Body of pancreas (tissue), 4 donors: Measurements from ENCODE around the gene DNM3. TPM values are rescaled to one million over a fixed set of nuclear protein-coding genes. Genes with fewer than 3 reads are reported as not detected.

Experiments
- ATAC-seq: fragments of 150-250 bp; one replicate; pipeline ENCODE4 v1.9.1; 2016
- DNase-seq, 4 donors: peaks; one replicate each; pipeline ENCODE4 v3.0.0-alpha.2; 2019
- H3K27ac ChIP-seq, 4 donors: fragments of 200-600 bp; sonication (generic); 1 replicate in 3 of 4; 2 replicates in 1 of 4; pipeline versions ENCODE4 v1.5.1 to v1.6.1; 2016 to 2019; ENCODE audit warnings: mild to moderate bottlenecking in 1 of 4, mixed read lengths in 1 of 4, moderate library complexity in 1 of 4
- H3K27me3 ChIP-seq, 2 donors: fragments of 200-600 bp; sonication (generic); one replicate each; pipeline ENCODE4 v1.6.0; 2016; ENCODE audit warnings: mild to moderate bottlenecking in 1 of 2
- H3K36me3 ChIP-seq, 2 donors: fragments of 200-600 bp; sonication (generic); replicated peaks in 1 of 2; 2 replicates each; pipeline ENCODE4 v1.5.1; 2016; ENCODE audit warnings: low read depth in 2 of 2; ENCODE audit not compliant: insufficient read depth in 1 of 2
- H3K4me1 ChIP-seq: fragments of 200-600 bp; sonication (generic); one replicate; pipeline ENCODE4 v1.6.0; 2016
- H3K4me3 ChIP-seq, 2 donors: fragments of 200-600 bp; sonication (generic); 1 replicate in 1 of 2; 2 replicates in 1 of 2; pipeline ENCODE4 v1.5.1; 2016 to 2019
- H3K9me3 ChIP-seq, 3 donors: fragments of 200-600 bp; sonication (generic); 1 replicate in 2 of 3; 2 replicates in 1 of 3; pipeline ENCODE4 v1.5.1; 2016
- POLR2A ChIP-seq, 3 donors: fragments of 450-650 bp; IDR thresholded peaks; one replicate each; pipeline ENCODE4 v1.6.1; 2016; ENCODE audit warnings: antibody characterized with exemption in 3 of 3, mild to moderate bottlenecking in 2 of 3
- WGBS, 2 donors: methylation state at CpG; one replicate each; pipeline ENCODE4 v1.1.5; 2017; 5-methylcytosine and 5-hydroxymethylcytosine counted together
- intact Hi-C: fragments of 100-400 bp; cut with DNase I; formaldehyde crosslinking; loops from one replicate; pipeline ENCODE4 v1.15.1; 2023
- total RNA-seq, 2 donors: library from RNA; depleted of rRNA; stranded (reverse); fragments of >200 nt; gene quantifications; one replicate each; pipeline ENCODE4 v1.1.0, GENCODE V29; 2016
- TF ChIP-seq, protein P1 (sequence below), 7 experiments: fragments of 450-650 bp in 4 of 7; fragments of 200-600 bp in 3 of 7; sonication (generic) in 3 of 7; IDR thresholded peaks; one replicate each; pipeline ENCODE4 v1.5.1; 2016 to 2019; ENCODE audit warnings: antibody characterized with exemption in 7 of 7

DNM3 gene
- total RNA-seq, 2 donors from 2014 or later: 2.9 to 4.0 TPM

DNA sequence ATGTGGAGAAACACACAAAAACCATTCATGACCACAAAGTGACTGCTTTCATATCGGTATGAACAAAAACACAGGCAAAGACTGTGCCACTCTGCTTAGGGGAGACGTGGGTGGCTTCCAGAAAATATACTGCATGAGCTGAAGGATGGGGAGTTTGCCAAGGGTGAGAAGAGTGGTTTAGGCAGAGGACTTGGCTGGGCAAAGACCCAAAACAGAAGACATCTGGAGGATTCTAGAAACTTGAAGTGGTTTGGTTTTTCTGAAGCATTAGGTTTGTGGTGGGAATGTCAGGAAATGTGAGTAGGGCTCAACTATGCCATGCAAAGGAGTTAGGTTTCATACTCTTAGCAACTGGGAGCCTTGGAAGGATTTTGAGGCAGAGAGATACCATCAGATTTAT lies 26.6 kb upstream of the DNM3 start:
- H3K27me3 ChIP-seq: no peaks in the 10 kb centered on the region
- WGBS, 2 donors: 65 to 78% methylated on average over 2 of the region's 2 CpGs
- no peaks in the 10 kb centered on the region for H3K36me3 ChIP-seq
- no peaks in the 10 kb centered on the region for H3K9me3 ChIP-seq
- TF ChIP-seq POLR2A (IDR thresholded peaks at IDR 0.05): no peak
- DNase-seq (no peak), ATAC-seq (no peak)
- H3K4me3 ChIP-seq: no peak overlapping the region
- H3K4me1 ChIP-seq: no peaks in the 10 kb centered on the region
- intact Hi-C loops: no loop called here
- H3K27ac ChIP-seq: no peak overlapping the region

DNA sequence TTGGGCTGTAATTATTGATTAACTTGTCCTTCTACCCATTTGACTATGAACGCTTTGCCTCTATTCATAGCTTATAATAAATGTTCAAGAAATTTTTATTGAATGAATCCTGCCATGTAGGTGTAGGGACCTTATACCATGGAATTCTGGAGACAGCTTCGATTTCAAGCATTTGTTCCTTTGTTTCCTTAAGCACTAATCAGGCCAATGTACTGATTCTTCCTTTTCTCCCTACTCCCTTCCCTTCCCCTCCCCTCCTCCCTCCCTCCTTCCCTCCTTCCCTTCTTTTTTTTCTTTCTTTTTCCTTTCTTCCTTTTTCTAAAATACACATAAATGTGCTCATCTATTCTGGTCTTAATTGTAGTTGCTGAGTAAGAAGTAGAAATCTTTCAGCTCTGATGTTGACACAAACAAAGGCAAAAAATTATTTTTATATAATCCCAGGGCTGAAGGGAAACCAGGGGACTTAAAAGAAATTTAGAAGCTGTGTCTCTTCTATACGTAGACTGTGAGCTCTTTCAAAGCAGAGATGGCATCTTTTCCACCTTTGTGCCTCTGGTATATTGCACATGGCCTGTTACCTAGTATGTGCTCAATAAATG lies 24.9 kb upstream of the DNM3 start:
- no peaks in the 10 kb centered on the region for H3K27me3 ChIP-seq
- 56 to 58% methylated on average over 3 of the region's 3 CpGs for WGBS, 2 donors
- DNase-seq: no peak
- H3K36me3 ChIP-seq: no peaks in the 10 kb centered on the region
- H3K4me3 ChIP-seq: no peak overlapping the region
- H3K9me3 ChIP-seq: no peaks in the 10 kb centered on the region
- no peak overlapping the region for H3K27ac ChIP-seq
- ATAC-seq: no peak
- intact Hi-C loops: no loop called here
- TF ChIP-seq POLR2A (IDR thresholded peaks at IDR 0.05): no peak
- TF ChIP-seq, protein P1, sequence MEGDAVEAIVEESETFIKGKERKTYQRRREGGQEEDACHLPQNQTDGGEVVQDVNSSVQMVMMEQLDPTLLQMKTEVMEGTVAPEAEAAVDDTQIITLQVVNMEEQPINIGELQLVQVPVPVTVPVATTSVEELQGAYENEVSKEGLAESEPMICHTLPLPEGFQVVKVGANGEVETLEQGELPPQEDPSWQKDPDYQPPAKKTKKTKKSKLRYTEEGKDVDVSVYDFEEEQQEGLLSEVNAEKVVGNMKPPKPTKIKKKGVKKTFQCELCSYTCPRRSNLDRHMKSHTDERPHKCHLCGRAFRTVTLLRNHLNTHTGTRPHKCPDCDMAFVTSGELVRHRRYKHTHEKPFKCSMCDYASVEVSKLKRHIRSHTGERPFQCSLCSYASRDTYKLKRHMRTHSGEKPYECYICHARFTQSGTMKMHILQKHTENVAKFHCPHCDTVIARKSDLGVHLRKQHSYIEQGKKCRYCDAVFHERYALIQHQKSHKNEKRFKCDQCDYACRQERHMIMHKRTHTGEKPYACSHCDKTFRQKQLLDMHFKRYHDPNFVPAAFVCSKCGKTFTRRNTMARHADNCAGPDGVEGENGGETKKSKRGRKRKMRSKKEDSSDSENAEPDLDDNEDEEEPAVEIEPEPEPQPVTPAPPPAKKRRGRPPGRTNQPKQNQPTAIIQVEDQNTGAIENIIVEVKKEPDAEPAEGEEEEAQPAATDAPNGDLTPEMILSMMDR (IDR thresholded peaks at IDR 0.05): no peak
- H3K4me1 ChIP-seq: no peaks in the 10 kb centered on the region

DNA sequence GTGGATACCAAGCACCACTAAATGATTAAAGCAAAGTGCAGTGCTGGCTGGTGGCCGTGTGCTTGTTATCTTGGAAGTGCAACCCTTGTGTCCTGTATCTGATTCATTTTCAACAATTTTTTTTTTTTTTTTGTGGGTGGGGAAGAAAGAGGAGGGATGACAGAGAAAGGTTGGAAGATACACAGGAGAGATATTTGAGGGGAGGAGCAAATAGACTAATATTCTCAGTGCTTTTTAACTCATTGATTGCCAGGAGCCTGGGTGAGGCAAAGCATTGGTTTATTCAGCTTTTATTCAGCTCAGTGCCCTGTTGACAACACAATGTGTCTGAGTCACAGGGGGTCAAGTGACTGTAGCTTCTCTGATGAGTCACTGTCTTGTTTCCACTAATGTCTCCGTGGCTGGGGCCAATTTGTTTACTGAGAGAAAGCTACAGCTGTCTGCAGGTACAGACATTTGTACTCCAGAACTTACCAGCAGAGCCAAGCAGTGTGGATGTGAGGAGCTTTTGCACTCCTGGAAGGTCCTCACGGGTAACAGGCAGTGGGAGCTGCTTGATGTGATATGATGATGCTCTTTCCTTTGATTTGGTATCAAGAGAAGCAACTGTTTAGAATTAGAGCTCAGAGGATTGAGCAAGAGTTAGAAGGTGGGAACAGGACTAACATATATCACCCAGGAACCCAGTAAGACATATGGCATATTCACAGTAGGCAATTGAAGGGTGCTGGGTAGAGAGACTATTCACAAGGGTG lies 23.6 kb upstream of the DNM3 start:
- H3K27ac ChIP-seq: no peak overlapping the region
- ATAC-seq: no peak

DNA sequence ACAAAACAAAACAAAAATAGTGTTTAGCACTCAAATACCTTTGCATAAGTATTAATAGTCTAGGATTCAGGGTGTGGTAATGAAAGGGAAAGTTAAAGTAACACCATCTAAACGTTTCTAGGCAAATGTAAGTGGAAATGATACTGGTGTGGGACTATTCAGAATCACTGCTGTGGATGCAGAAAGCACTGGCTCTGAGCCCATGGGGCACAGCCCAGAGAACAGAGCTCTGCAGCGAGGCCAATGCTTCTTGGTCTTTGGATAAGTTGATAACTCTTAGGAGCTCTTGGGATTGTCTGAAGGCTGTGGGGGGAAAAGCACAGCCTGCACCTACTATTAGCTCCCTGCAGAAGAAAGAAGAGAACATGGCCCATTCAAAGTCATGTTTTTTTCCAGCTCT lies 21.4 kb upstream of the DNM3 start:
- no peak overlapping the region for H3K27ac ChIP-seq
- no peaks in the 10 kb centered on the region for H3K36me3 ChIP-seq
- ATAC-seq (no peak), DNase-seq (no peak)
- H3K4me3 ChIP-seq: no peak overlapping the region
- no peaks in the 10 kb centered on the region for H3K4me1 ChIP-seq
- no peaks in the 10 kb centered on the region for H3K9me3 ChIP-seq
- no peak for TF ChIP-seq POLR2A (IDR thresholded peaks at IDR 0.05)
- TF ChIP-seq, protein P1 (IDR thresholded peaks at IDR 0.05): no peak
- H3K27me3 ChIP-seq: no peaks in the 10 kb centered on the region
- WGBS, 2 donors: 50 to 51% methylated on average over 2 of the region's 2 CpGs
- intact Hi-C loops: no loop called here

More for the DNA sequence above, 23.6 kb upstream of the DNM3 start:
- no peaks in the 10 kb centered on the region for H3K4me1 ChIP-seq
- H3K27me3 ChIP-seq: no peaks in the 10 kb centered on the region
- DNase-seq: peak in 1 of 4 donors; percentile 22
- H3K36me3 ChIP-seq: no peaks in the 10 kb centered on the region
- no peaks in the 10 kb centered on the region for H3K9me3 ChIP-seq
- intact Hi-C loops: no loop called here
- 23 to 30% methylated on average over 3 of the region's 3 CpGs for WGBS, 2 donors
- H3K4me3 ChIP-seq: no peak overlapping the region
- TF ChIP-seq, protein P1 (IDR thresholded peaks at IDR 0.05): no peak
- TF ChIP-seq POLR2A (IDR thresholded peaks at IDR 0.05): no peak

DNA sequence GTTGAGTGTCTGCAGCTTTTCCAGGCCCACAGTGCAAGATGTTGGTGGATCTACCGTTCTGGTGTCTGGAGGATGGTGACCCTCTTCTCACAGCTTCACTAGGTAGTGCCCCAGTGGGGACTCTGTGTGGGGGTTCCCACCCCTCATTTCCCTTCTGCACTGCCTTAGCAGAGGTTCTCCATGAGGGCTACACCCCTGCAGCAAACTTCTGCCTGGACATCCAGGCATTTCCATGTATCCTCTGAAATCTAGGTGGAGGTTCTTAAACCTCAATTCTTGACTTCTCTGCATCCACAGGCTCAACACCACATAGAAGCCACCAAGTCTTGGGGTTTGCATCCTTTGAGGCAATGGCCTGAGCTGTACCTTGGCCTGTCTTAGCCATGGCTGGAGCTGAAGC lies 14.3 kb upstream of the DNM3 start:
- H3K4me1 ChIP-seq: no peaks in the 10 kb centered on the region
- peaks cover 0 to 9% (median 0%) of the 10 kb centered on the region in 3 donors for H3K9me3 ChIP-seq
- H3K36me3 ChIP-seq: no peaks in the 10 kb centered on the region
- intact Hi-C loops: no loop called here
- no peak for DNase-seq
- ATAC-seq: no peak
- TF ChIP-seq POLR2A (IDR thresholded peaks at IDR 0.05): no peak
- TF ChIP-seq, protein P1 (IDR thresholded peaks at IDR 0.05): no peak
- H3K27ac ChIP-seq: no peak overlapping the region
- no peak overlapping the region for H3K4me3 ChIP-seq
- H3K27me3 ChIP-seq: no peaks in the 10 kb centered on the region
- 22 to 100% methylated on average over 1 of the region's 1 CpG for WGBS, 2 donors
